Natural killer cell (primary cell): Measurements from ENCODE around the gene ABHD4. TPM values are rescaled to one million over a fixed set of nuclear protein-coding genes. Genes with fewer than 3 reads are reported as not detected.

Experiments
- ATAC-seq, 3 donors: fragments of 150-1000 bp in 2 of 3; fragments of 200-7000 bp in 1 of 3; cut with Tn5 transposase; 1 replicate in 1 of 3; 2 replicates in 2 of 3; pipeline ENCODE4 v1.10.0; 2021; ENCODE audit warnings: mild to moderate bottlenecking in 2 of 3, moderate library complexity in 2 of 3
- DNase-seq, 2 donors: peaks; one replicate each; pipeline versions ENCODE4 v3.0.0 to v3.0.0-alpha.2; 2013 to 2021; ENCODE audit warnings: mixed read lengths in 1 of 2
- H3K27ac ChIP-seq: one replicate; pipeline ENCODE4 v1.5.1; 2013; ENCODE audit warnings: mild to moderate bottlenecking, low read length
- H3K27me3 ChIP-seq: one replicate; pipeline ENCODE4 v1.6.1; 2013; ENCODE audit warnings: low read length; ENCODE audit not compliant: control insufficient read depth, insufficient read depth
- H3K36me3 ChIP-seq: one replicate; pipeline ENCODE4 v1.6.1; 2013; ENCODE audit warnings: low read length; ENCODE audit not compliant: control insufficient read depth, insufficient read depth
- H3K4me1 ChIP-seq: one replicate; pipeline ENCODE4 v1.6.1; 2013; ENCODE audit warnings: low read length; ENCODE audit not compliant: control insufficient read depth, insufficient read depth
- H3K4me3 ChIP-seq: one replicate; pipeline ENCODE4 v1.5.1; 2013; ENCODE audit warnings: low read length
- H3K9me3 ChIP-seq: one replicate; pipeline ENCODE4 v1.6.1; 2013; ENCODE audit warnings: low read length; ENCODE audit not compliant: control insufficient read depth, insufficient read depth
- H3K27ac Mint-ChIP-seq, 2 donors: one replicate each; pipeline ENCODE4 v1.8.0; 2022; ENCODE audit warnings: mild to moderate bottlenecking in 2 of 2, mixed read lengths in 2 of 2, moderate library complexity in 1 of 2
- H3K27me3 Mint-ChIP-seq, 2 donors: one replicate each; pipeline ENCODE4 v1.8.0; 2022; ENCODE audit warnings: low read depth in 2 of 2, mixed read lengths in 2 of 2
- H3K36me3 Mint-ChIP-seq: one replicate; pipeline ENCODE4 v1.8.0; 2022; ENCODE audit warnings: mixed read lengths
- H3K4me1 Mint-ChIP-seq, 2 donors: one replicate each; pipeline ENCODE4 v1.8.0; 2022; ENCODE audit warnings: mixed read lengths in 2 of 2
- H3K4me3 Mint-ChIP-seq: one replicate; pipeline ENCODE4 v1.8.0; 2022; ENCODE audit warnings: mild to moderate bottlenecking, moderate library complexity, mixed read lengths
- H3K9me3 Mint-ChIP-seq, 2 donors: one replicate each; pipeline ENCODE4 v1.8.0; 2022; ENCODE audit warnings: mixed read lengths in 2 of 2
- CTCF ChIP-seq: fragments of 200-600 bp; IDR thresholded peaks from one replicate; pipeline ENCODE4 v1.8.0; 2022; ENCODE audit warnings: antibody characterized with exemption
- WGBS: methylation state at CpG from one replicate; pipeline ENCODE4 v1.1.7; 2013; ENCODE audit warnings: missing lambda C conversion rate; ENCODE audit not compliant: insufficient coverage; 5-methylcytosine and 5-hydroxymethylcytosine counted together
- intact Hi-C: fragments of 100-400 bp; cut with micrococcal nuclease; formaldehyde crosslinking; loops from one replicate; pipeline ENCODE4 v1.14.2; 2022
- total RNA-seq, 4 donors: library from RNA; stranded (reverse); fragments of 120-200 nt in 1 of 4; gene quantifications; one replicate each; pipeline versions ENCODE4 v1.2.3 to v1.2.4, GENCODE V29; 2013 to 2022

ABHD4 gene
- total RNA-seq, 3 donors from 2014 or later (not counting 1 experiment from before 2014, with no cell fraction given), result 29.7 to 39.3 (median 30.2) TPM

- peak overlapping the region in 1 of 2 donors; percentile 38 for H3K27ac Mint-ChIP-seq
- WGBS, result 85% methylated on average over 2 of the region's 2 CpGs
- DNase-seq (no peak), ATAC-seq (no peak)
- peaks cover 43 to 44% of the 10 kb centered on the region in 2 donors for H3K4me1 Mint-ChIP-seq
- Histone ChIP-seq H3K36me3 (peaks cover 39% of the 10 kb centered on the region), H3K4me3 (no peak overlapping the region), H3K4me1 (peaks cover 13% of the 10 kb centered on the region), H3K27me3 (no peaks in the 10 kb centered on the region), H3K27ac (no peak overlapping the region), H3K9me3 (no peaks in the 10 kb centered on the region)
- TF ChIP-seq CTCF, result no peak
- peaks cover 16% of the 10 kb centered on the region for H3K36me3 Mint-ChIP-seq
- intact Hi-C loops, result no loop called here
- no peaks in the 10 kb centered on the region for H3K27me3 Mint-ChIP-seq
- no peak overlapping the region for H3K4me3 Mint-ChIP-seq
- H3K9me3 Mint-ChIP-seq, result no peaks in the 10 kb centered on the region
Measured at GRCh38 chr14:22601456-22601855, 3.4 kb downstream of the ABHD4 start.

- Mint-ChIP-seq H3K9me3 (no peaks in the 10 kb centered on the region), H3K27me3 (no peaks in the 10 kb centered on the region), H3K27ac (peak overlapping the region in 1 of 2 donors; percentile 38), H3K4me3 (no peak overlapping the region), H3K4me1 (peaks cover 43 to 44% of the 10 kb centered on the region in 2 donors), H3K36me3 (peaks cover 21% of the 10 kb centered on the region)
- ATAC-seq (no peak), DNase-seq (no peak)
- TF ChIP-seq CTCF, result no peak
- intact Hi-C loops, result no loop called here
- WGBS, result 42% methylated on average over 5 of the region's 5 CpGs
- Histone ChIP-seq H3K27me3 (no peaks in the 10 kb centered on the region), H3K4me3 (no peak overlapping the region), H3K27ac (no peak overlapping the region), H3K4me1 (peaks cover 13% of the 10 kb centered on the region), H3K36me3 (peaks cover 41% of the 10 kb centered on the region), H3K9me3 (no peaks in the 10 kb centered on the region)
Measured at GRCh38 chr14:22601996-22602395, 3.9 kb downstream of the ABHD4 start.

GRCh38 chr14:22602862-22603261 lies 4.8 kb downstream of the ABHD4 start:
- Histone ChIP-seq H3K36me3 (peaks cover 50% of the 10 kb centered on the region), H3K4me1 (peaks cover 11% of the 10 kb centered on the region), H3K9me3 (no peaks in the 10 kb centered on the region), H3K27ac (no peak overlapping the region), H3K4me3 (no peak overlapping the region), H3K27me3 (no peaks in the 10 kb centered on the region)
- Mint-ChIP-seq H3K36me3 (peaks cover 21% of the 10 kb centered on the region), H3K4me3 (no peak overlapping the region), H3K27ac (no peak overlapping the region), H3K27me3 (no peaks in the 10 kb centered on the region), H3K9me3 (no peaks in the 10 kb centered on the region), H3K4me1 (peaks cover 36 to 38% of the 10 kb centered on the region in 2 donors)
- no peak for ATAC-seq
- no peak for DNase-seq
- intact Hi-C loops, result no loop called here
- no peak for TF ChIP-seq CTCF

GRCh38 chr14:22606380-22606779 lies 8.3 kb downstream of the ABHD4 start:
- H3K4me3 Mint-ChIP-seq, result no peak overlapping the region
- ATAC-seq (no peak), DNase-seq (no peak)
- Histone ChIP-seq H3K4me1 (no peaks in the 10 kb centered on the region), H3K27me3 (no peaks in the 10 kb centered on the region), H3K9me3 (no peaks in the 10 kb centered on the region), H3K27ac (no peak overlapping the region), H3K4me3 (no peak overlapping the region), H3K36me3 (peaks cover 72% of the 10 kb centered on the region)
- H3K36me3 Mint-ChIP-seq, result peaks cover 29% of the 10 kb centered on the region
- H3K27ac Mint-ChIP-seq, result no peak overlapping the region
- no peaks in the 10 kb centered on the region for H3K27me3 Mint-ChIP-seq
- no peak for TF ChIP-seq CTCF
- 100% methylated on average over 6 of the region's 6 CpGs for WGBS
- intact Hi-C loops, result no loop called here
- no peaks in the 10 kb centered on the region for H3K9me3 Mint-ChIP-seq
- peaks cover 9 to 10% of the 10 kb centered on the region in 2 donors for H3K4me1 Mint-ChIP-seq
